HUES6 (cell line): ENCODE measurements around the gene ASIC1.

Experiments
- H3K27ac ChIP-seq: 2 replicates; pipeline ENCODE4 v1.7.0; 2013; ENCODE audit warnings: low read depth, mild to moderate bottlenecking, low read length, inconsistent platforms
- H3K27me3 ChIP-seq: 2 replicates; pipeline ENCODE4 v1.6.1; 2013; ENCODE audit warnings: low read length; ENCODE audit not compliant: control insufficient read depth, insufficient read depth
- H3K36me3 ChIP-seq: 2 replicates; pipeline ENCODE4 v1.6.1; 2013; ENCODE audit warnings: low read length; ENCODE audit not compliant: control insufficient read depth, insufficient read depth
- H3K4me1 ChIP-seq: 2 replicates; pipeline ENCODE4 v1.6.1; 2013; ENCODE audit warnings: low read length; ENCODE audit not compliant: control insufficient read depth, insufficient read depth
- H3K4me3 ChIP-seq: 2 replicates; pipeline ENCODE4 v1.5.1; 2013; ENCODE audit warnings: low read depth, low read length
- H3K9ac ChIP-seq: one replicate; pipeline ENCODE4 v1.6.1; 2013; ENCODE audit warnings: mild to moderate bottlenecking, low read length
- H3K9me3 ChIP-seq: 2 replicates; pipeline ENCODE4 v1.6.1; 2013; ENCODE audit warnings: low read depth, low read length; ENCODE audit not compliant: control insufficient read depth, insufficient read depth

ASIC1 gene

GRCh38 chr12:50102131-50102531 is 44.7 kb downstream of the ASIC1 start:
- Histone ChIP-seq H3K9me3 (no peaks in the 10 kb centered on the region), H3K27ac (no peak overlapping the region), H3K9ac (no peak overlapping the region), H3K4me3 (no peak overlapping the region), H3K36me3 (peaks cover 45% of the 10 kb centered on the region), H3K4me1 (peaks cover 3% of the 10 kb centered on the region; the same call in 1 of the 2 replicates), H3K27me3 (no peaks in the 10 kb centered on the region)

GRCh38 chr12:50102646-50103309 is 45.4 kb downstream of the ASIC1 start:
- no peaks in the 10 kb centered on the region for H3K27me3 ChIP-seq
- H3K9ac ChIP-seq, result no peak overlapping the region
- no peak overlapping the region for H3K27ac ChIP-seq

GRCh38 chr12:50103351-50103750 is 46.0 kb downstream of the ASIC1 start:
- no peaks in the 10 kb centered on the region for H3K9me3 ChIP-seq
- H3K4me1 ChIP-seq, result peaks cover 3% of the 10 kb centered on the region; the same call in 1 of the 2 replicates
- no peaks in the 10 kb centered on the region for H3K27me3 ChIP-seq
- no peak overlapping the region for H3K9ac ChIP-seq
- no peak overlapping the region for H3K27ac ChIP-seq
- peaks cover 34% of the 10 kb centered on the region for H3K36me3 ChIP-seq
- no peak overlapping the region for H3K4me3 ChIP-seq

More at GRCh38 chr12:50102646-50103309, 45.4 kb downstream of the ASIC1 start:
- Histone ChIP-seq H3K36me3 (peaks cover 40% of the 10 kb centered on the region), H3K4me1 (peaks cover 3% of the 10 kb centered on the region; the same call in 1 of the 2 replicates), H3K4me3 (no peak overlapping the region), H3K9me3 (no peaks in the 10 kb centered on the region)

GRCh38 chr12:50103767-50104321 is 46.4 kb downstream of the ASIC1 start, which contains the start of gene GPD1:
Gene GPD1, plus strand, starts transcription at chr12:50104008. Its CDS starts 43 bp downstream, at chr12:50104051.
- no peak within 1 kb of the TSS for H3K9ac ChIP-seq
- H3K36me3 ChIP-seq, result peaks cover 29% of the 10 kb centered on the region
- H3K4me3 ChIP-seq, result no peak within 1 kb of the TSS
- H3K27ac ChIP-seq, result no peak within 1 kb of the TSS
- H3K9me3 ChIP-seq, result no peaks in the 10 kb centered on the region
- H3K4me1 ChIP-seq, result peaks cover 3% of the 10 kb centered on the region; the same call in 1 of the 2 replicates
- no peaks in the 10 kb centered on the region for H3K27me3 ChIP-seq

GRCh38 chr12:50104417-50105366 is 47.3 kb downstream of the ASIC1 start:
- Histone ChIP-seq H3K4me3 (no peak overlapping the region), H3K9me3 (no peaks in the 10 kb centered on the region), H3K4me1 (peaks cover 5% of the 10 kb centered on the region; the same call in 1 of the 2 replicates), H3K27ac (no peak overlapping the region), H3K36me3 (peaks cover 20% of the 10 kb centered on the region), H3K9ac (no peak overlapping the region), H3K27me3 (no peaks in the 10 kb centered on the region)

GRCh38 chr12:50105913-50106450 is 48.6 kb downstream of the ASIC1 start:
- H3K36me3 ChIP-seq, result peaks cover 8% of the 10 kb centered on the region; the same call in 1 of the 2 replicates
- H3K27me3 ChIP-seq, result no peaks in the 10 kb centered on the region
- no peaks in the 10 kb centered on the region for H3K9me3 ChIP-seq
- peaks cover 18% of the 10 kb centered on the region for H3K4me1 ChIP-seq
- no peak overlapping the region for H3K9ac ChIP-seq
- no peak overlapping the region for H3K4me3 ChIP-seq
- H3K27ac ChIP-seq, result no peak overlapping the region

GRCh38 chr12:50106907-50107306 is 49.5 kb downstream of the ASIC1 start:
- peaks cover 18% of the 10 kb centered on the region for H3K4me1 ChIP-seq
- H3K4me3 ChIP-seq, result no peak overlapping the region
- H3K36me3 ChIP-seq, result peaks cover 5% of the 10 kb centered on the region; the same call in 1 of the 2 replicates
- H3K9ac ChIP-seq, result no peak overlapping the region
- H3K27ac ChIP-seq, result no peak overlapping the region
- no peaks in the 10 kb centered on the region for H3K27me3 ChIP-seq
- no peaks in the 10 kb centered on the region for H3K9me3 ChIP-seq

- Histone ChIP-seq H3K4me1 (peaks cover 18% of the 10 kb centered on the region), H3K4me3 (no peak overlapping the region), H3K27ac (no peak overlapping the region), H3K27me3 (no peaks in the 10 kb centered on the region), H3K9me3 (no peaks in the 10 kb centered on the region), H3K9ac (no peak overlapping the region), H3K36me3 (no peaks in the 10 kb centered on the region)
Observed at GRCh38 chr12:50107416-50108268, 50.2 kb downstream of the ASIC1 start.

GRCh38 chr12:50109319-50109718 is 51.9 kb downstream of the ASIC1 start:
- peaks cover 18% of the 10 kb centered on the region for H3K4me1 ChIP-seq
- H3K4me3 ChIP-seq, result no peak overlapping the region
- no peaks in the 10 kb centered on the region for H3K27me3 ChIP-seq
- no peaks in the 10 kb centered on the region for H3K36me3 ChIP-seq
- no peak overlapping the region for H3K9ac ChIP-seq
- H3K9me3 ChIP-seq, result no peaks in the 10 kb centered on the region
- H3K27ac ChIP-seq, result no peak overlapping the region

GRCh38 chr12:50110127-50110761 is 52.8 kb downstream of the ASIC1 start:
- Histone ChIP-seq H3K27ac (no peak overlapping the region), H3K36me3 (no peaks in the 10 kb centered on the region), H3K27me3 (no peaks in the 10 kb centered on the region), H3K9ac (peak overlapping the region; percentile 8), H3K4me3 (no peak overlapping the region), H3K4me1 (peaks cover 18% of the 10 kb centered on the region), H3K9me3 (no peaks in the 10 kb centered on the region)
